SIG-M5 (cell line): ENCODE data around the gene CALU.

Experiments used
- DNase-seq: peaks from one replicate; lab custom pipeline; 2025; lab: John Stamatoyannopoulos, UW

Gene CALU

GRCh38 chr7:128811631-128812430 is 72.7 kb downstream of the CALU start:
- no peak for DNase-seq

GRCh38 chr7:128812514-128813168 is 73.5 kb downstream of the CALU start:
- DNase-seq, result peak; percentile 26

- no peak for DNase-seq
These were observed 75.3 kb downstream of the CALU start for GRCh38 chr7:128814499-128814898.

GRCh38 chr7:128815289-128815942 is 76.3 kb downstream of the CALU start:
- DNase-seq, result no peak

- DNase-seq, result no peak
These were observed 79.5 kb downstream of the CALU start for GRCh38 chr7:128818694-128819093.
